ENCODE measurements around the gene TMEM41A.
A peak's percentile ranks its signal among the peaks of the same experiment; 100 is the strongest.

The TMEM41A gene

DNA sequence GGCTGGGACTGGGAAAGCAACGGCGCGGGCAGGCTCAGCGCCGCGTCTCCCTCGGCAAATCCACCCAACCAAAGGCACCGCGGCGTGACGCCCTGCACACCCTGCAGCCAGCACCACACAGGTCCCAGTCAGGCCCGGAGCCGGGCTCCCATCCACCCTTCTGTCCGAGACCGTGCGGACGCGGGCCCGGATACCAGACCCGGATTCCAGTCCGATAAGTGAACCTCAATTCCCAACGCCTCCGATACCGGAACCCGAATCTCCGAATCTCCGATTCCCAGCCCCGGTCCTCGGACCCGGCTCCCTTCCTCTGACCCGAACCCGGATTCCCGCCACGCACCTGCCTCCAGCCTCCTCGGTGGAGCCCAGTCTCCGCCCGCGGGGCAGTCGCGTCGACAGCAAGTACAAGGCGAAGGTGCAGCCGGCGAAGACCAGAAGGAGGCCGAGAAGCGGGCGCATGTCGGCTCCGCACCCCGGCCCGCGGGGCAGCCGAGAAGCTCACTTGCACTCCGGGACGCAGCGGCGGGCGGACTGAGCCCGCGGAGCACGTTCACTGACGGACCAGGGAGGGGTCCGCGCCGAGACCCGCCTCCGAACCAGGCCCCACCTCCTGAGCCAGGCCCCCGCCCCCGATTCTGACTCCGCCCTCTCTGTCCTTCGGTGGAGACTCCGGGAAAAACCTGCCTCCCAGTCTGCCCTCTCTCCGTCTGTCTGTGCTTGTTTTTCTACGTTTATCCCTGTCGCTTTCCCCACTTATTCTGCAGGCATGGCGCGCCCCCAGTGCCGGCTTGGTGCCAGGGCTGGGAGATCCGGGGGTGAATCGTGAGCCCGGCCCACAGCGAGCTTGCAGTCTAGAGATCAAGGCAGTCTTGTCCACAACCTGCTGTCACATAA, at the start of gene TMEM41A:
TSS of gene TMEM41A (minus strand) at position 533 of the 894 bp plus-strand sequence. CDS start at position 459, 74 bp downstream.
- peak; percentile 88 for DNase-seq (ENCODE audit: low read depth in 2 of 2)

DNA sequence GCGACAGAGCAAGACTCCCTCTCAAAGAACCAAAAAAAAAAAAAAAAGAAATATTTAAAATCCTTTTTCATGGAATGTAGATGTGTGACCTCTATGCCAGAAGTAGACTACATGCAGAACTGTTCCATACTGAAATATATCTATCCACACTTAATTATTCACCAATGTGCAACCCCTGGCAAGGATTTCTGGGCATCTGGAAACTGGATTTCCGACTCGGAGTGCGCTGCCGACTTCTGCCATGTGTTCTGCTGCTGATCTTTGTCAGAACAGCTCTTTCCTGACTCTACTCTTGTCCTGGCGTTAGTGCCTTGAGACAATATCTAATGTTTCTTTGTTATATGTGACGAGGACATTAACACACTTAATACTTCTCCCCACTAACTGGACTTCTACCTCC, 41.9 kb upstream of the TMEM41A start:
- DNase-seq (ENCODE audit: low read depth in 2 of 2), result no peak

DNA sequence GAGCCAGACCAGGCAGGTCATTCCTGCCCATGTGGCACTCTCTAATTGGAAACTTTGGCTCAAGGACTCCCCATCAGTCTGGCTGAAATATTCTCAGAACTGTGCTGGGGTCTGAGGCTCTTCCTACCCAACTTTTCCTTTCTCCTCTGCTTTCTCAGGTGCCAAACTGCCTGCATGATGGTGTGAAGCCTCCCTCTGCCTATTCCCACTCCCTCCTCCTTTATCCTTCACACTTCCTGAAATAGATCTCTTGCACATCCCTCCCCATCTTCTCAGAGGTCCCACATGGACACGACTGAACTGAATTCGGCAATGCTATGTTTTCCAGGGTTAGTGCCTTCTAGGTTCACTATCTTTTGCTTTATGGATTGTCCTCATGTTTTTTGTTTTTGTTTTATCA, 41.1 kb upstream of the TMEM41A start:
- no peak for DNase-seq (ENCODE audit: low read depth in 2 of 2)

DNA sequence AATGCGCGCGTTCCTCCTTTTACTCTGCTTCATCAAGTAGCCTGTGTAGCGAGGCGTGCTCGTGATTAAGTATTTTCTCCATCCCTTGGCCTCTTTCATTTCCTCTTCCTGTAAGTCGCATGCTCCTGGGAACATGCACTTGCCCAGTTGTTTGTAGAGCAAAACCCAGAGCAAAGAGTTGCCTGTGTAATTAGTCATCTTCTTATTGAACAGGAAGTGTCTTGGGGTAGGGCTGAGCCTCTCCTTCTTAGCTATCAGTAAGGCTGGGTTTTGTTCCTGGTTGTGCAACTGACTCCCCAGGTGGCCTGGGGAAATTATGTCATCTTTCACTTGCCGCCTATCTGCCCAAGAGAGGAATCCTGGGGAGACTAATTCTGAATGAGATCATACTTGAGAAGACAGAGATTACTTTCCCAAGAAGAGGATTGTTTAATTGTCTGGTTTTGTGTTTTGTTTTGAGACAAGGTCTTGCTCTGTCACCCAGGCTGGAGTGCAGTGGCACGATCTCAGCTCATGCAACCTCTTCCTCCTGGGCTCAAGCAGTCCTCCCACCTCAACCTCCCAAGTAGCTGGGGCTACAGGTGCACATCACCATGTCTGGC, 38.6 kb upstream of the TMEM41A start:
- DNase-seq (ENCODE audit: low read depth in 2 of 2), result peak in 1 of 2 donors; percentile 25

DNA sequence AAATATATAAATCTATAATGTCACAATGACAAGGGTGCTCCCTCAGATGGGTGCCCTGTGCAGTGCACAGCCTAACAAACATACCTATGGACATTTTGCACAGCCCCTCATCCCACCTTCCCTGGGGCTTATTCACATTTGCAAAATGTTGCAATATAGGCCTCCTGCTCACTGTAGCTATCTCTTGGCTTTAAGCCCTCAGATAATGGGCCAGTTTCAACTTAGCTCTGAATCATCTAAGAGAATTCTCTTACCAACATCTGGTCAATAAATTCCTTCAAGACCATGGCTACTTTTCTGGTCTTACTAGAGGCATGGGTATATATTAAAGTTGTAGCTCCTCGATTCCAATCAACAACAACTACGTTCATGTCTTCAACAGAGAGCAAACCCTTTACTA, 35.7 kb upstream of the TMEM41A start:
- no peak for DNase-seq (ENCODE audit: low read depth in 2 of 2)

DNA sequence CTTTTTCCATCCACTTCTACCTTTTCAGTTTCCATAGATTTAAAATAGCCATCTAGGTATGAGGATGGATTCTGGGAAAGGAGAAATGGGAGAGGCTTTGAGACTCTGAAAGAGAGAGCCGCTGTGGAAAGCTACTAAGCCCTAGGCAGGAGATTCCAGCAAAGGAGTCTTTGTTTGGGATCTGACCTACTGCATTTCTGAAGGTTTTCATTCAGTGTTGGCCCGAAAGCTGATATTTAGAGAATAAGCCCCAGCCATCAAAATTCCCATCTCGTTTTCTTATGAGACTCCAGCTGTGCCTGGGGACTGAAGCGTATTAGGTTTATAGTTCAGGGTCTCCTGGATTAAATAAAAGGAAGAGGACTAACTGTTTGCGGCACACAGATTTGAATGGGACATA, 34.1 kb upstream of the TMEM41A start:
- DNase-seq (ENCODE audit: low read depth in 2 of 2), result no peak

DNA sequence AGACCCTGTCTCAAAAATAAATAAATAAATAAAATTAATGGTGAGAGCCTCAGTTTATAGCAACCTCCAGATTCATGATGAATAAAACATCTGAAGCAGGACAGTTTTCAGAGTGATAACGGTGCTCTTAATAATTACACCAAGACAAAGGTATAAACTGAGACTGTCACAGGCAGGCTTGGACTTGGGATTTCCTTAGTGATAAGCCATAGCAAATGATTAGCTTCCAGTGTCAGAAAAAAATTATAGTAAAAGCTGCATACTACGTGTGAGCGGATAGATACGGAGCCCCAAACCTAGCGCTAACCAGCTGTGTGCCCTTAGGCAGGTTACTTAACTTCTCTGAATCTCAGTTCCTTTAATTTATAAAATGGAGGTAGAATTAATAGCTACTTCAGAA, 32.0 kb upstream of the TMEM41A start:
- no peak for DNase-seq (ENCODE audit: low read depth in 2 of 2)

DNA sequence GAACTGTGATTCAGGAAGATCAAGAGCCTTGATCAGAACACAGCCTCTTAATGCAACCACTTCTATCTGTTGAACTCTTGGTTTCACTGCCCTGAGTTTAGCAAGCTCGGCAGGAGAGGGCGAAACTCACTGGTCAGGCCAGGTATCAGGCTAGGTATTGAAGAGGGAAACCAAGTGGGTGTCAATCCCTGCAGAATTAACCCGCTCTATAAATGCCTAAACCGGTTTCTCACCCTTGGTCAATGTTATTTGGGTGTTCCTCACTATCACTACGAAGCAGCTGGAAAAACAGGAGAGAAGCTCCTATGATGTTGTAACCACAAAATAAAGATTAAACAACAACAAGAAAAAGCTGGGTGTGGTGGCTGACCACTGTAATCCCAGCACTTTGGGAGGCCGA, 29.7 kb upstream of the TMEM41A start:
- DNase-seq (ENCODE audit: low read depth in 2 of 2), result no peak

DNA sequence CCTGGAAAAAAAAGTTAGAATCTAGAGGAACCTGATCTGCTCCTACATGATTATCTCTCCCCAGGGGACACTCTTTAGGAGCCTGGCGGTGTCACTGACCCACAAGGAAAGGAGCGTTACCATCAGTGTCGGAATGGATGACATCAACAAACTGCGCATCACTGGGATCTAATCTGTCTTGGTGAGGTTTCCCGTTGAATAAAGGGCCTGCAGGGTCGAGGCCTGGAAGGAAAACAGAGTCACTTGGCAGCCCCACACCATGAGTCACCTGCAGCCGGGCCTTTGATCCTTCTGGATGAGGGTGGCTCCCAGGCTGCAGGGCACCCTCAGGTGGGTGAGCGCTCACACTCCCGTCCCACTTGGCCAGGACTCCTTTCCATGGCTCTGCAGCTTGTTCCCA, 28.5 kb upstream of the TMEM41A start:
- no peak for DNase-seq (ENCODE audit: low read depth in 2 of 2)

DNA sequence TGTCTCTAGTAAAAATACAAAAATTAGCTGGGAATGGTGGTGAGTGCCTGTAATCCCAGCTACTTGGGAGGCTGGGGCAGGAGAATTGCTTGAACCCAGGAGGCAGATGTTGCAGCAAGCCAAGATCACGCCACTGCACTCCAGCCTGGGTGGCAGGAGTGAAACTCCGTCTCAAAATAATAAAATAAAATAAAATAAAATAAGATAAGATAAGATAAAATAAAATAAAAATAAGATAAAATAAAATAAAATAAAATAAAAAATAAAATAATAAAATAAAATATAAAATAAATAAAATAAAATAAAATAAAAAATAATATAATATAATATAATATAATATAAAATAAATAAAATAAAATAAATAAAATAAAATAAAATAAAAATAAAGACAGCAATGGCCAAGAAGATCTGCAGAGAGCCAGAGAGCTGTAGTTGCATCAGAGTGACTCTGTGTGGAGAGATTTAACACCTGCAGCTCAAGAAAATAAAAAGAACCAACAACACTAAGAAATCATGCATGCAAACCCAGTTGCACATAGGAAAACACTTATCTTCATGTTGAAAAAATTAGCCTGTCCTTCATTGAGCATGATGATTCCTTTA, 27.6 kb upstream of the TMEM41A start:
- no peak for DNase-seq (ENCODE audit: low read depth in 2 of 2)

DNA sequence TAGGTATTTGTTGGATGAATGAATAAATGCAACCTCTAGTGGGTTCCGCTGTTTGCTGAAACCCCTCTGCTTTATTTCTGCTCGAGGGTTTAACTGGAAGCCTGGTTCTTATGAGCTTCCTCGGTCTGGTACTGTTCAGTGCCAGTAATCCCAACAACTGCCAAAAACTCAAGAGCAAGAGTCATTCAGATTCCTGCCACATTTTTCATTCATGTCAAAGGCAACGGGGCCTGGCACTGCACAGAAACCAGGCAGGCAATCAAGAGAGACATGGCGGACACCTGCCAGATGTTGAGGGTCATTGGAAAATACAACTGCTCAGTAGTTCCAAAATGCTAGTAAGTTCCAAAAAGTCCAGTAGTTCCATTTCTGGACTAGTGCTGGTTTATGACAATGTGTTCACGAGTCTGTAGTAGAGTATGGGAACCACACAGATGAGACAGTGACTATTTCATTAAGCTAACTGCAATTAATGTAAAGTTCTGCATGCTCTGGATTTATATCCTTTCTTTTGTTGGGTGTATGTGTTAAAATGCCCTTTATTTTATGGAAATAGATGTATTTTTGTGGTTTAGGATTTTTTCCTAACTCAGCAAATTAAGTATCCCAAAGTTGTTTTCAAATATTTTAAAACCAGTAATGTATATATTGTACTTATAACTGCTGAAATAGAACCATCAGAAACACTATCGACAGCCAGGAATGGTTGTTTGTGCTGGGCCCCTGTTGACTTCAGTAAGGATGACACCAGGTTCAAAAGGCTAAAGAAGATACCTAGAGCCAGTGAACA, 22.7 kb upstream of the TMEM41A start:
- no peak for DNase-seq (ENCODE audit: low read depth in 2 of 2)

DNA sequence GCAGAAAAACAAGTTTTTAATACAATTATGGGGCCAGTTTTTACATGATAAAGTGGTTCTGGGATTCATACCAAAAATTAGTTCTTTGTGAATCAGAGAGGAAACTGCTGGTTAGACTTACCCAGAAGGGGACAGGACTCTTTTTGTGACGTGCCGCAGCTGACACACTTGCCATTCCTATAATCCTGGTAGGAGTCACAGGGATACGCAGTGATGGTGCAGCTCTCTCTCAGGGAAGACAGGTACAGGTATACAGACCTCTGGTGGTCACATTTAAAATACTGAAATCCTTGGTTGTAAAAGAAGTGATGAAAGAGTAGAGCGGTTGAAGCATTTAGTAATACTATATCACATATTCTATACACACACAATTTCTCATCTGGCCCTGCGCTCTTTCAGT, 20.2 kb upstream of the TMEM41A start:
- no peak for DNase-seq (ENCODE audit: low read depth in 2 of 2)

DNA sequence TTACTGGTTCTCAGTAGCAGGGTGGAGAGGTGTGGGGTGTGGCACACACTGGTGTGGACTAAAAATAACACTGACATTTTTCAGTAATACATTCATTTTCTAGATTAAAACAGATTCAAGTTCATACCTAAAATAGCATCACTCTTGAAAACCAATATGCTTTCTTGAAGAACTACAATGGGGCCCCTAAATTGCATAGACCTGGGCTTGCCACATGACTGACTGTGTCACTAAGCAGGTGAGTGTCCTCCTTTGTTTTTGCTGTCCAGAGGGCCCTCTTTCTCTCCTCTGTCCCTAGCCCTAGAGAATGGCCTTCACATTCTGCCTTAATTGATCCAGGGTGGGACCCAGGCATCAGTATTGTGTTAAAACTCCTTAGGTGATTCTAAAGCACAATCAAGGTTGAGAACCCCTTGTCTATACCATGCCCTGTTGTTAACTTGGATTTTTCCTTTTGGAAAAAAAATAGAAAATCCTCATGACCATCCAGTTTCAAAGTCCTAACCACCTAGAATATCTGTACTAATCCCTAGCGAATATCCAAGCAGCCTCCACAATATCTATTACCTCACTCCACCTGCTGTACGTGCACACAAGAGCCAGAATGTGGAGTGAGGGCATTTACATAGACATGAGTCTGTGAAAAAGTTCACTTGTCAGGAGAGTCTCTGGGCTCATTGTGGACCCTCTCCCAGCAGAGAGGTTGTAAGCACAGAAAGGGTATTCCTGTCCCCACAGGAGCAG, 18.7 kb upstream of the TMEM41A start:
- no peak for DNase-seq (ENCODE audit: low read depth in 2 of 2)

DNA sequence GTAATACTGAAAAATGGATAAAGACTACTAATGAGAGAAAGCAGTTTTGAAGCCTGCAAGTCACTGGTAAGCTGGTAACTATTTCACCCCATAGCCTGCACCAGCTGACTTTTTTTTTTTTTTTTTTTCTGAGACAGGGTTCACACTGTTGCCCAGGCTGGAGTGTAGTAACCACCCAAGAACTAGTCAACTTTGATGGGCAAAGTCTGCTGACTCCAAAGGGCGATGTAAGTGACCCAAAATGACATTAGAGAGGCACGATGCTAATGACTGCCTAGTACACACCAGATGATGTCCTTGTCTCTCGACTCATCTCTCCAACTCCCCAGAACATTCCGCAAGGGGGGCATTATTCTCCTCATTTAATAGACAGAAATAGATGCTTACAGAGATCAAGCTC, 12.9 kb upstream of the TMEM41A start:
- DNase-seq (ENCODE audit: low read depth in 2 of 2), result no peak

DNA sequence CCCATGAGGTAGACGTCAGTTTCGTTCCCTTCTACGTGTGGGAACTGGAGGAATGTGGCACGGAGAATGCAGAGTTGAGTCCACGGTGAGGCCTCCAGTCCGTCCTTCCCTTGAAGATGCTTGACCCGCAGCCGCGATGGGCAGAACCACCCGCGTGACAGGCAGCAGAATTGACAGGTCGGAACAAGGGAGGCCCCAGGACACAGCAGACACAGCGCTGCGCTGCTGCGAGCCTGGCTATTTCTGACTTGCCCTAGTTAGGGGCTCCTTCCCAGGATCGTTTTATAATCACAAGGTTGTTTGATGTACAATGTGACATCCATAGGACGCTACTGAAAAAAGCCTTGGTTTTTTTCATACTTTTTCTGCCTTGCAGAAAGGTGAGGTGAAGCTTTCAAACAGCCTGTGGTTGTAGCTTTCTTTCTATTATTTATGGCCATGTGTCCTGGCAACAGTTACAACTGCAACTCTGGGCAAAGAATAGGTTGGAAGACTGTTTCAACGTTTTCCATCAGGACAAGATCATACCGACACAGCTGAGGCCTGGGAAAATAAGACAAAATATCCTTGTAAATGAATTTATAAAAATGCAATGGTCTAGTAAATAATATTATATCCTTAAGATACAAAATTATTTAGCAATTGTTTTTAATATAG, 9.6 kb upstream of the TMEM41A start:
- no peak for DNase-seq (ENCODE audit: low read depth in 2 of 2)

DNA sequence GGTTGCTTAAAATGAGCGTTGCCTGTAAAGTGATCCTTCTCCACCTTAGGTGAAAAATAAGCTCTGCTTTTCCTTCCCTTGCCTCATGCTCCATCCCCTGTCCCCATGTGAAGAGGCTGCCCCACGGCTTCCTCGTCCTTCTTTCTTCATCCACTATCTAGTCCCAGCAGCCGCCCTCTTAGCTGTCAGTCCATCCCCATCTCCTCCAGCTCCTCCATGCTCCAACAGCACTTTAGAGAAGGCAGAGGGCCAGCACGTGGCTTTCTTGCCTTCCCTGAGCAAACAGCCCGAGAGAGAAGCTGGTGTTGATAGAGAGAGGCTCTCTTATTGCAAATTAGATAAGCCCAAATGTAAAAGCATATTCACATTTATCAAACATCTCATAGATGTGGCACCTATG, 9.0 kb upstream of the TMEM41A start:
- no peak for DNase-seq (ENCODE audit: low read depth in 2 of 2)

DNA sequence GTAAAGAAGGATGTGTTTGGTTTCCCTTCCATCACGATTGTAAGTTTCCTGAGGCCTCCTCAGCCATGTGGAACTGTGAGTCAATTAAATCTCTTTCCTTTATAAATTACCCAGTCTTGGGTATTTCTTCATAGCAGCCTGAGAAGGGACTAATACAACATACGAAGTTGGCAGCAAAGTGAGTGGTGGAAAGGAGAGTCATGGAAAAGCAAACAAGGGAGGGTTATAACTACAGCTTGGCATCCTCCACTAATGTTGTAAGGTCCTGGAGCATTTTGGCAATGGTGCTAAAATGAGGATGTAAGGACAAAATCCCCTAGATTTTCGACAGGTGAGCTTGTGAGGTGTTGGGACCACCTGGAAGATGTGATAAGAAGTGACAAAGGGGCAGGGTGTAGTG, 5.8 kb upstream of the TMEM41A start:
- no peak for DNase-seq (ENCODE audit: low read depth in 2 of 2)

DNA sequence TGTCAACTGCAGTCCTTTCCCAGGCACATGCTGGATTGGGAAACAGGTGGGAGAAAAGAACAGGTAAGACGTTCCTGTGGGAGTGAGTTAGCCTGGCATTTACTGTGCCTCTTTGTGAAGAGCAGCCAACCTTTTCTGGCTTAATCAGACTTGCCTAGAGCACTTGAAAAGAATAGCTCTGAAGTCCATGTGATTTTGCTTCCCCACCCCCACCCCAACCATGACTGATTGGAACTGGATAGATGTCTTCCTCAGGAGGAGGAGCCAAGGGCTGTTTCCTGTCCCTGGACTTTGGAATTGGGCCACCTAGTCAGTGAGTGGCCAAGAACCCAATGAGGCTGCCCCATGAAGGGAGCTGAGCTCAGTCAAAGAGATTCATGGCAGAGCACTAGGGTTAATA, 4.7 kb upstream of the TMEM41A start:
- no peak for DNase-seq (ENCODE audit: low read depth in 2 of 2)

DNA sequence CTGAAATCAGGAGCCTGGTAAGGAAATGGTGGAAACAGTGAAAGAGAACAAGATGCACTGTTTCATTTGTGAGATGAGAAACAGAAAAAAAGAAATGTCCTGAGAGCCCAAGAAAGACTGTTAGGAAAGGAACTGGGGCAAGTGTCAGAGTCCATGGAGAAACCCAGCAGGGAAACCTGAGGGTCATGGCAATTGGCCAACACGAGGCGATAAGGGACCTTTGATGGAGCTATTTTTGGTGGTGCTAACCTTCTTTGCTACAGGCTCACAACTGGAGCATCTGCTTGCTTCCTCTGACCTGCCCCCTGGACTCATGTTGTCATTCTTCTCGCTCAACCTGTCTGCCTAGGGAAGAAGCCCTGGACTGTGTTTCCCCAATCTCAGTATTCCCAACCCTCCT, 4.2 kb upstream of the TMEM41A start:
- DNase-seq (ENCODE audit: low read depth in 2 of 2), result no peak

DNA sequence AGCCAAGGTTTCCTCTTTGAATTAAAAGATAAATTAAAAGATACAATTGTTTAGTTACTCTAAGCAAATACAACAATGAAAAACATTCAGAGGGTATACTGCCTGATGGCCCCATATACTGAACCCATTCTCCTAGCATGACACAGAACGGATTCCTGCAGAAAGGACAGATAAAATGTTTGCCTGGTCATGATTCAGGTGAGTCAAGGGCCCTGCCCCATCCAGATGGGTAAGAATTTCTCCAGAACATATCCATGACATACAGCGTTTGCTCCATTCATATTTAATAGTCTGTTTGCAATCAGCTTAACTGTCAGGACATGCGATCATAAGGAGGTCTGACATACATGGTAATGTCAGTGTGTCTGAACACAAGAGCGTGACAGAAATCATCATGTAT, 8.6 kb downstream of the TMEM41A start:
- no peak for DNase-seq (ENCODE audit: low read depth in 2 of 2)

DNA sequence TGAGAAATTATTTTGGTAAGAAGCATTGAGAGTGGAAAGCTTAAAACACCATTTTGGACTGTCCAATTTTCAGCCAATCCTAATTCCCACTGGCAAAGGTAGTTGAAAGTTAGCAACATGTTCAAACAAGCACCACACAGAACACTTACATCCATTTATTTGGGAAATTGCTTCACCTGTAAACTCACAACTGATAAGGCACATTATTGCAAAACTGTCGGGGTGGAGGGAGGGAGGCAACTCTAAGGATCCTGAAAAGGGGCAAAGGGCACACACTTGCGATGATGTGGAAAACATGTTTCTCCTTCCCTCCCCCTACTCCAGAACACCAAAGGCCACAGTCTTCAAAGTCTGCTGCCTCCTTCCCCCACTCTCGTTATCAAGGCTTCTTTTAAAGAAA, 9.4 kb downstream of the TMEM41A start:
- DNase-seq (ENCODE audit: low read depth in 2 of 2), result no peak
